GM13976 (cell line): ENCODE measurements around the gene MKRN3.

Experiments used
- DNase-seq: peaks from one replicate; pipeline ENCODE4 v3.0.0; 2012; ENCODE audit warnings: low spot score
- in situ Hi-C: fragments of 300-500 bp; cut with MboI; formaldehyde crosslinking; loops from one replicate; pipeline ENCODE4 v1.12.0; 2022; ENCODE audit warnings: low sequenced_read_pairs, mixed read lengths, inconsistent platforms; ENCODE audit not compliant: unreplicated experiment
- TF ChIP-seq, protein P1 (sequence below): IDR thresholded peaks from 2 replicates; pipeline ENCODE4 v1.5.1; 2012; ENCODE audit warnings: borderline replicate concordance, mild to moderate bottlenecking; ENCODE audit not compliant: insufficient read depth; ENCODE audit errors: extremely low read depth, missing control alignments, control extremely low read depth

MKRN3 gene

DNA sequence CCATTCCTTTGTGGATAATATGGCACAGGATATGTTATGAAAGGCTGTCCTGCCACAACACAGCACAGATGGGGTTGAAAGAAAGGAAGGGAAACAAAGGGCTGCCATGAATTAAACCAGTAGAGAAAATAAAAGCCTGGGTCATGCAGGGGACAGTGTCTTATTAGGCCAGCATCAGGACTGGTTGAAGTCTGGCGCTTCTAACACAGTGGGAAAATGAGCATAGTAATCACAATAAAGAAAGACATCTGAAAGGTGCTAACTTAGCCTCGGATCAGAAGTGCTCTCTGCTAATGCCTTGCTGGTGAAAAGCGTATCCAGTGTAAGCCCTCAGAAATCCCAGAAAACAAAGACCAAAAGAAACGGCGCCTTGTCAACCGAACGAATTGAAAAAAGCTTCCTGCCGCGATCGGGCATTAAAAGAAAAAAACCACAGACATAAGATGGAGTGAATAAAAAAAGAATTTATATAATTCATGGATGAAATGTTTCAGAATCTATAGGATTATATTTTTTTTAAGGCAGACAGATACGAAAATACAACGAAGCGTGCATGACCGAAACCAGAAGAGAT, 566 bp upstream of the MKRN3 start:
- TF ChIP-seq, protein P1, sequence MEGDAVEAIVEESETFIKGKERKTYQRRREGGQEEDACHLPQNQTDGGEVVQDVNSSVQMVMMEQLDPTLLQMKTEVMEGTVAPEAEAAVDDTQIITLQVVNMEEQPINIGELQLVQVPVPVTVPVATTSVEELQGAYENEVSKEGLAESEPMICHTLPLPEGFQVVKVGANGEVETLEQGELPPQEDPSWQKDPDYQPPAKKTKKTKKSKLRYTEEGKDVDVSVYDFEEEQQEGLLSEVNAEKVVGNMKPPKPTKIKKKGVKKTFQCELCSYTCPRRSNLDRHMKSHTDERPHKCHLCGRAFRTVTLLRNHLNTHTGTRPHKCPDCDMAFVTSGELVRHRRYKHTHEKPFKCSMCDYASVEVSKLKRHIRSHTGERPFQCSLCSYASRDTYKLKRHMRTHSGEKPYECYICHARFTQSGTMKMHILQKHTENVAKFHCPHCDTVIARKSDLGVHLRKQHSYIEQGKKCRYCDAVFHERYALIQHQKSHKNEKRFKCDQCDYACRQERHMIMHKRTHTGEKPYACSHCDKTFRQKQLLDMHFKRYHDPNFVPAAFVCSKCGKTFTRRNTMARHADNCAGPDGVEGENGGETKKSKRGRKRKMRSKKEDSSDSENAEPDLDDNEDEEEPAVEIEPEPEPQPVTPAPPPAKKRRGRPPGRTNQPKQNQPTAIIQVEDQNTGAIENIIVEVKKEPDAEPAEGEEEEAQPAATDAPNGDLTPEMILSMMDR, result no peak
- DNase-seq, result no peak
- in situ Hi-C loops, result no loop called here

DNA sequence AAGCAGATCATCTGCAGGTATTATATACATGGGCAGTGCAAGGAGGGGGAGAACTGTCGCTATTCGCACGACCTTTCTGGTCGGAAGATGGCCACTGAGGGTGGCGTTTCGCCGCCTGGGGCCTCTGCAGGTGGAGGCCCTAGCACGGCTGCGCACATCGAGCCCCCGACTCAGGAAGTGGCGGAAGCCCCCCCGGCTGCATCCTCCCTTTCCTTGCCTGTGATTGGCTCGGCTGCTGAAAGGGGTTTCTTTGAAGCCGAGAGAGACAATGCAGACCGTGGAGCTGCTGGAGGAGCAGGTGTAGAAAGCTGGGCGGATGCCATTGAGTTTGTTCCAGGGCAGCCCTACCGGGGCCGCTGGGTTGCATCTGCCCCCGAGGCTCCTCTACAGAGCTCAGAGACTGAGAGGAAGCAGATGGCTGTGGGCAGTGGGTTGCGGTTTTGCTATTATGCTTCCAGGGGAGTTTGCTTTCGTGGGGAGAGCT, 639 bp downstream of the MKRN3 start:
- in situ Hi-C loops, result no loop called here
- TF ChIP-seq, protein P1, result no peak
- DNase-seq, result no peak

DNA sequence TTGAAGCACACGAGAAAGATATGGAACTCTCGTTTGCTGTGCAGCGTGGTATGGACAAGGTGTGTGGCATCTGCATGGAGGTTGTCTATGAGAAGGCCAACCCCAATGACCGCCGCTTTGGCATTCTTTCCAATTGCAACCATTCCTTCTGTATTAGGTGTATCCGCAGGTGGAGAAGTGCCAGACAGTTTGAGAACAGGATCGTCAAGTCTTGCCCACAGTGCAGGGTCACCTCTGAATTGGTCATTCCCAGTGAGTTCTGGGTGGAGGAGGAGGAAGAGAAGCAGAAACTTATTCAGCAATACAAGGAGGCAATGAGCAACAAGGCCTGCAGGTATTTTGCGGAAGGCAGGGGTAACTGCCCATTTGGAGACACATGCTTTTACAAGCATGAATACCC, 1.2 kb downstream of the MKRN3 start:
- TF ChIP-seq, protein P1, result no peak
- no peak for DNase-seq
- in situ Hi-C loops, result no loop called here

DNA sequence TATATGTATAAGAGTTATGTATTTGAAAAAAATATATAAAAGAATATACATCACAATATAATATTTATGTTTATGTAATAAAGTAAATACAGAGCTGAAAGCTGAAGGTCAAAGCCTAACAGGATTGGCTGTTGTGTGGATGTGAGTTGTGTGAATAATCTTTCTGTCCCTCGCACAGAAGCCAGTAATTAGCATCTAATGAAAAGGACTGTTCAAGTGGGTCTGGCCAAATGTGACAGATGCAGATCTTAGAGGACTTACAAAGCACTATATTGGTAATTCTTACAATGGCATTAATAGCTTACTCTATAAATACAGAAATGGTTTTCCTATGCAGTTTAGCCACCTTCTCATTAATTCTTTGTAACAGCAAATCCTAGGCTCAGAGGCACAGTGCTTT, 2.4 kb downstream of the MKRN3 start:
- DNase-seq, result no peak
- TF ChIP-seq, protein P1, result no peak
- in situ Hi-C loops, result no loop called here

DNA sequence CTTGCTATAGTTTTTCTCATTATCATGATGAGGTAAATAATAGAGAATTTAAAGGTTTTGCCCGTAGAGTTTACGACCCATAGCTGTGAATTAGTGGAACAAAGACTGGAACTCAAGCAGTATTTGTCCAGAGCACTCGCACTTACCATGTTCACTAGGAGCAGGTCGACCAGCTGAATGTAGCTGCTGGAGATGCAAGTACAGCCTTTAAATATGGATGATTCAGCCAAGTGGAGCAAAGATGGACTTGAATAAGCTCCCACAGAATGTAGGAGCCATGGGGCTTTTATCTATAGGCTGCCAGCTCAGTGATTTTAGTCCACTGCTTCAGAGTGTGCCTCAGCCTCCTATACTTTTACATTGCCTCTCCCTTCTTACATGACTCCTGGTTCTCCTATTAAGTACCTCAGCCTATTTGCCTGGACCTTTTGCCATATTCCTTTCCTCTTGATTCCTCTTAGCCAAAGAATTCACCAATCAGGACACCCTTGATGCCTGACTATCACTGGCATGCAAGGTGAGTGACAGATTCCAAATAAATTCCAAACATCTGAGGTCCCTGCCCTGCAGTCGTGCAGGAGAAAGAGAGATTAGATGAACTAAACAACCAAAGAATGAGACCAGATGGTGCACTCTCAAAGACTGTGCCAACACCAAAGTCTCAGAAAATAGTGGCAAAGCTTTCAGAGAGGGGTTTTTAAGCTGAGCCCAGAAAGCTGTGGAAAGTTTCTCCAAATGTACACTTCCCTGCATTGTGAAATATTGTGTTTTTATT, 3.9 kb downstream of the MKRN3 start:
- no peak for DNase-seq
- TF ChIP-seq, protein P1, result no peak
- in situ Hi-C loops, result no loop called here

DNA sequence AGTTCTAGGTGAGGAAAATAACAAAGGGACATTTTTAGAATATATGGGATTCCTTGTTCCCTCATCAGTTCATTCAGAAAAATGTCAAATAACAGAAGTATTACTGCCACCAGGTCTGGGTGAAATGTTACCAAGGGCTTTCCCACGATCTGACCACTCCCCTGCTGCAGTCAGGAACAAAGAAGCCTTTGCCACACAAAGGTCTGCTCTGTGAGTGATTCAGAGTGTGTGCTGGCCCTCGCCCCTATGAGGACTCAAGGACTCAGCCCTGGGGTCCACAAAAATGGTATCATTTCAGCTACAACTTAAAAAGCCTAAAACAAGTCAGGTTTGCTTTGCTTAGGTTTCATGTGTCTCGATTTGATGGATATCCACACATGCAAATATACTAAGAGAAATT, 5.0 kb downstream of the MKRN3 start:
- DNase-seq, result no peak
- TF ChIP-seq, protein P1, result no peak
- in situ Hi-C loops, result no loop called here
